GM19238 (cell line): Measurements from ENCODE around the gene THRB.

ENCODE experiments used
- DNase-seq: peaks from one replicate; pipeline ENCODE4 v3.0.0; 2011; ENCODE audit warnings: low spot score; ENCODE audit not compliant: insufficient read length

Gene THRB

GRCh38 chr3:24352893-24353553 lies 141.6 kb downstream of the THRB start:
- DNase-seq, result no peak

DNA sequence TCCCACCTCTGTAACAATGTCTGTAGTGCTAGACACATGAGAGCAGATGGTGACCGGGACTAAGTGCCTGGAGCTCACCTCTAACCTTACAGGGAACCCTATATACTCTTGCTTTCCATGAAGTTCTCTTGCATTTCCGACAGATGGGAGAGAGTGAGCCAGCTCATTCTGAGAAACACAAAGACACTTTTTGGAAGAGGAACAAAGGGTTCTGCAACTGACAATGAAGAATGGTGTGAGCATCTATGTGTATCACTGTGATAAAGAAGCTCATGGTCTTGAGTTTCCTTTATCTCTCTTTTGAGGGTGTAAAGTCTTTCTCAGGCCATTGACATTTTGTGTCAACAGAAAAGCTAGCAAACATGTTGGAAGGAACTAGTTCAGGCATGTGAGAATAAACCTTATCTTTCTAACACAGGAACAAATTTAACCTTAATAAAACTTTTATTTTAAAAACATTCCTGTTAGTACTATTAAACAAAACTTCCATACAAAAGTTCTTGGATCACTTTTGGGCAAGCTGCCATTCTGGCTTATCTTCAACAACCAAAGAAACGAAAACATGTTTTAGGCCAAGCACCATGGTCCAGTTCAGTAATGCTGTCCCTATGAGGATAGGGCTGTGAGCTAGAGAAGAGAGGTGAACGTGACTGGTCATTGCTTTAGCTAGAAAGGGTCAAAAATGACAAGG lies 142.7 kb downstream of the THRB start:
- no peak for DNase-seq

DNA sequence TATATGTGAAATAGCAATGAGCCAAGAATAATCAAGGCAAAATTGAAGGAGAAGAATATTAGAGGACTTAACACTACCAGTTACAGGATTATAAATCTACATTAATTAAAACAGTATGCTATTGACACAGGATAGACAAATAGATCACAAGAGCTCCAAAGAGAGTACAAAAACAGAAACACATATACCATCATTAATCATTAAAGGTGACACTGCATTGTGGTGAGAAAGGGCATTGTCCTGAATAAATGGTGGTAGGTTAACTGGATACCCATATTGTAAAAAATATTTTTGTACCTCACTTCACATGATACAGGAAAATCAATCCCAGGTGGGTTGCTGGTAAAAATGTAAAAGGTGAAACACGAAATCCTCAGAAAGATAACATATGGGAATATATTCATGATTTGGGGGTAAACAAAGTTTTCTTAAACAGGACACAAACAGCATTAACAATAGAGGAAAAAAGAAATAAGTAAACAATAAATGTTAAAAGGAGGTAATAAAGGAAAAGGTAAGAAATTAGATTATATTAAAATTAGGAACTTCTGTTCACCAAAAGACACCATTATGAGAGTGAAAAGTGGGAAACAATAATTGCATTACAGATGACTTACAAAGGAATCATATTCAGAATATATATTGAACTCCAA lies 145.2 kb downstream of the THRB start:
- DNase-seq, result no peak

GRCh38 chr3:24348348-24348747 lies 146.3 kb downstream of the THRB start:
- DNase-seq, result no peak

DNA sequence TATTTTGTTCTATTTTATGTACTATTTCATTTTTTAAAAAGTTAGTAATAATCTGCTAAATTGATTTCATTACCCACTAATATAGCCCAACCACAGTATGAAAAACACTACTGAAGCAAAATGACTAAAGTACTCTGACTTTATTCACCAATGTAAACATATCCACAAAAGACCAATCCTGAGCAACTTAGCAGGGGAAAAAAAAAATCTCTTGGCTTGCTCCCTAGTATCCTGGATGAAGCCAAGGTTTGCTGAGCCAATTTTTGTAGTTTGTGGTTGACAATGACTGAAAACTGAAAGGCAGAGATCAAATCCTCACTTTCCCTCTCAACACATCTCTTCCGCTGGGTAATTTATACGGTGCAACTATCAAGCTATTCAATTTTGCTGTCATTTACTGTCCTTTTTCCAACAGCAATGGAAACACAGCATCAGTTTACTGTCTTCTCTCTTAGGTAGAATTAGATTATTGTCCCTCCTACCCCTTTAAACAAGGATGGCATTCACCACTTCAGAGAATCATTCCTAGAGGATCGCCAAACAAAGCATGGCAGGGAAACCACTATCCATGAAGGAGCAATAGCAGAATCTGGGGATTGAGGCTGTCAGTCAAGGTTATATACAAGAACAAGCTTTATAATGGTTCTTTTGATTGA lies 149.7 kb downstream of the THRB start:
- DNase-seq, result no peak

DNA sequence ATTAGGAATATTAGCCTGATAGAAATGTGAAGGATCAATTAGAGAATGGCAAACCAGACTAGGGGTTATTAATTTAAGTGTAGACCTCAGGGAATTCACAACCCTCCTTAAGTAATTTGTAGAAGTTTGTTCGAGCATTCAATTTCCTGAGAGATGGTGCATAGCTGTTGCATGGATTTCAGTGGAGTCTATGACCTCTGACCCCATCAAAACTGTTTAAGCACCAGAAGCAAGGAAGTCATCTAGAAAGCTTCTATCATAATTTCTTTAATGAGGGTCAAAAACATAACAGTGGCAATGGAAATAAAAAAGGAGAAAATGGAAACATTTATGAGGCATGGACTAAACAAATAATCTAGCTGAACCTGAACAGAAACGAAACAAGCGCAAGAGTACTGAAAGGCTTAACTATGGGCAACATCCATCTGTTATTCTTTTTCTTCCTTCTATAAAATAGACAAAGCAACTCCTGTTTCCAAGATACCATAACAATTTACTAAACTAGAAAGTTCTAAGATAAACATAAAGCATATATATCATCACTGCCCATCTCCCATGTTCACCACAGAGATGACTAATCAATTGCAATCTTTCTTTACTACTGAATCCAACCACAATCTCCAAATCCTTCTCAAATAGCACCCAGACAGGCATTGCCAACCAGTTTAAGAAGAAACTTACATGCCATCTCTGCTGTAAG lies 151.4 kb downstream of the THRB start:
- DNase-seq, result no peak

GRCh38 chr3:24342275-24342674 lies 152.4 kb downstream of the THRB start:
- DNase-seq, result no peak

GRCh38 chr3:24341668-24342067 lies 153.0 kb downstream of the THRB start:
- DNase-seq, result no peak

DNA sequence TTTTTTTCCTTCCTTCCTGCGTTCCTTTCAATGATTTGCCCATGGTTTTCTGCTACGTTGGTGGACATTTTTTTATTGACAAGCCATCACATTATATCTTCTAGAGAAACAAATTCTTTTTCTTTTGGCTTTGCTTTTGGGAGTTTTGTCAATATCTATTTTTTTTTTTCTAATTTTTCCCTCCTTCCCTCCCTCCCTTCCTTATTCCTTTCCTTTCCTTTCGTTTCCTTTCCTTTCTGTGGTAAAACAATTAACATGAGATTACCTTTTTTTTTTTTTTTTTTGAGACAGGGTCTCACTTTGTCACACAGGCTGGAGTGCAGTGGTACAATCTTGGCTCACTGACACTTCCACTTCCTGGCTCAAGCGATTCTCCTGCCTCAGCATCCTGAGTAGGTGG lies 153.7 kb downstream of the THRB start:
- no peak for DNase-seq

DNA sequence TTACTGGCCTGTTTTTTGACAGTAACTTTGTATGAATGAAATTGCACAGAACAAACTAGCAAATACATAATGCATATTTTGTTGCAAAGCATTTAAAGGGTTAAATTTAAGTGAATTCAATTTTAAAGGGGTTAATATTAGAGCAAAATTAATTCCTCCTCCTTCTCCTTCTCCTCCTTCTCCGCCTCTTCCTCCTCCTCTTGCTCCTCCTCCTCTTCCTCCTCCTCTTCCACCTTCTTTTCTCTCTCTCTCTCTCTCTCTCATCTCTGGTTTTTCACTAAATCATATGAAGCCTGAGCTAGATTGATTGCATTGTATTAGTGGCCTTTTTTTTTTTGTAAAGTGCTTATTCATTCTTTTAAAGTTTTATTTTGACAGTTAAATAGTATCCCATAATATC lies 154.5 kb downstream of the THRB start:
- DNase-seq, result no peak

GRCh38 chr3:24339266-24339825 lies 155.3 kb downstream of the THRB start:
- no peak for DNase-seq

DNA sequence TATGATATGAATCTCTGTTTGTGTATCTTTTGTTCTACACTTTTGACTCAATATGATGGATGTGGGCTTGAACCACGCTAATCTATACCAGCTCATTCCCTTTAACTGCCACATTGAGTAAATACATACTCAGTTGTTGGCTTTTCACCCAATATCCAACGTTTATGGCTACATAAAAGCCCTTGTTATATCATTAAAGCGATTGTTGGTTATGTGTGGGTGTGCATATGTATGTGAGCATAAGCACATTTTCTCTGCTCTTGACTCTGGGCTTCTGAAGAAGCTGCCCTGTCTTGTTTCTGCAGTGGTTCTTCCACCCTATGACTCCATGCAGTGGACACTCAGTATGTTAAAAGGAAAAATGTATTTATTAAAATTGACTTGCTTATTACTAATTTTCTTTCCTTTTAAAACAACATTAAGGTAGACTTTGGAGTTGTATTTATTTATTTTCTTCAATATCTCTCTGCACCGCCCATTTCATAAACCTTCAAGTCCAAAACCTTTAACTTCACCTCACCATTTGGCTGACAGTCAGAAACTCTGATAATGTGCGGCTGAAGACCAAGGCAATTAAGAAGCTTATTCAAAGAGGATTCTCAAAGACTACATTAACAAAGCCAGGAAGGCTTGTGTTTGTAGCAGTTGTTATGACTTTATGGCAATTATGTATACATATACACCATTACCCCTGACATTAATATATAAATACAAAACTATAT lies 156.1 kb downstream of the THRB start:
- DNase-seq, result no peak

GRCh38 chr3:24336101-24336500 lies 158.5 kb downstream of the THRB start:
- DNase-seq, result no peak

DNA sequence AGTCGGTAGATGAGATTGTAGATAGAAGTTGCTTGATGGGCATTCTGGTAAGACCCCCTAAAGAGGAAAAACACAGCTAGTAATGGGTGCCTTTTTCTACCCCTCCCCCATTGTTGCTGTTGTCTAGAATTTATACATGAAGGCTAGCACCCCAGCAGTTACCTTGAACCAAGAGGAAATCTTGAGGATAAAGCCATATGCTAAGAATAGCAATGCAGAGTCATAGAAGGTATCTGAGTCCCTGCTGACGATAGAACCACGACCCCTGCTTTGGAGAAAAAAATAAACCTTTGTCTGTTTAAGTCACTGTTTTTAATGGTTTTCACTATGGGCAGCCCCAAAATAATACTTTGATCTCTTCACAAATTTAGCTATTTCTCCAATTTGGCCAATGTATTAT lies 162.6 kb downstream of the THRB start:
- DNase-seq, result no peak

DNA sequence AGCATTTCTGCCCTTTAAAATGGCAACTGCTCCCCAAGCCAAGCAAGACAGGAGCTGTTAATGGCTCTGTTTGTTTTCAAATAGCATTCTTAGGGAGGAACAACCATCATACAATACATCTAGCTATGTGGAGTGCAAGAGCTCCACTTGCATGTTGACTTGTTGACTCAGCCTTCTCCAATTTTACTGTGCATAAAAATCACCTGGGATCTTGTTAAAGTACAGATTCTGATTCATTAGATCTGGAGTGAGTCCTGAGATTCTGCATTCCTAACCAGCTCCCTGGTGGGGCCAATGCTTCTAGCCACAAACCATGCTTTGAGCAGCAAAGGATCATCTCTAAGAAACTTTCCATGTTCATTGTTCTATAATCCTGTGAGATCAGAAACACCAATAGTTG lies 171.4 kb downstream of the THRB start:
- DNase-seq, result no peak

GRCh38 chr3:24320601-24321000 lies 174.0 kb downstream of the THRB start:
- no peak for DNase-seq

DNA sequence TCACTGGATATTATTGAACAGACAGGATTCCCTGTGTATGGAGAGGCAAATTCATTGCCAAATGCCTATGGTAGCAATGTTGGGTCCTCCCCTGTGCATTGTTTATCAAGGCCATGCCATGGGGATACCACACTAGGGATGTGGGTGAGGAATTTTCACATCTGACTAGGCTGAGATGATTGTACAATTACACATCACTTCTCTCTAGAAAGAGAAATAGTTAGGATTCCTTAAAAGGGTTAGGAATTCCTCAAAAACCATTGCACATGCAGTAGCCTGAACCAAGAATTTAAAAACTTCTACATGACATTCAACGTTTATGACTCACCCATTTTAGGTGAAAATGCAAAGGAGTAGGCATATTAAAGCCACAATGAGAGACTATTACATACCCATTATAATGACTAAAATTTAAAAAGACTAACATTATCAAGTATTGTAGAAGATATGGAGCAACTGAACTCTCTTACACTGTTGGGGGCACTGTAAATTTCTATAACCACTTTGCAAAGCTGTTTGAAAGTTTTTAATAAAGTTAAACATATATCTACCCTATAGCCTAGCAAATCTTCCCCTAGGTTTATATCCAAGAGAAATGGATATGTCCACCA lies 175.9 kb downstream of the THRB start:
- no peak for DNase-seq

- DNase-seq, result no peak
Measured at GRCh38 chr3:24316887-24317383, 177.7 kb downstream of the THRB start.

DNA sequence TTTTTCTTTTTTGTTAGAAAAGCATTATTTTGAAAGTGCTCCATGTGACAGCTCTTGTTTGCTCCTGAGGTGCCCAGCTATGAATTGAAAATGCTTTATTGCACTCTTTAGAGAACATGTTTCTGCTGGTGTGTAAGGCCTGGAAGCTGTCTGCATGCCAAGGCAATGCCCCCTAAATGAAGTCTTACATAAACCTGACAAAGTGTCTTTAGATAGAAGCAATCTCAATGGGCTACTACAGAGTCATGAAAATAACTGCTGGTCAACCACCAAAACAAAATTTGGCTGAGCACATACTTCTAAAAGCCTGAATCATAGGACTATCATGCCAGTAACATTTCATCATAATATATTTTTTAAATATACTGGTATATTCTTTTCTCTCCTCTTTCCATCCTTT lies 178.7 kb downstream of the THRB start:
- no peak for DNase-seq

- no peak for DNase-seq
Measured at GRCh38 chr3:24315356-24315755, 179.3 kb downstream of the THRB start.
